Neural crest cell (in vitro differentiated cells): ENCODE data around the gene KCNMB3. TPM values are rescaled to one million over a fixed set of nuclear protein-coding genes. Genes with fewer than 3 reads are reported as not detected.
"Not testable (repeated sequence)": the region's sequence is repeated elsewhere in the genome, so short reads cannot be mapped to it uniquely, and the experiment has no call there.

Experiments
- DNase-seq: peaks from one replicate; pipeline ENCODE4 v3.0.0; 2021; ENCODE audit warnings: low read depth, mixed read lengths, low spot score
- H3K27ac Mint-ChIP-seq: one replicate; pipeline ENCODE4 v1.8.0; 2021; ENCODE audit warnings: mild to moderate bottlenecking, mixed read lengths; ENCODE audit not compliant: unreplicated experiment
- H3K27me3 Mint-ChIP-seq: 2 replicates; pipeline ENCODE4 v1.8.0; 2021; ENCODE audit warnings: low read depth, mild to moderate bottlenecking, mixed read lengths
- H3K36me3 Mint-ChIP-seq: 2 replicates; pipeline ENCODE4 v1.8.0; 2021; ENCODE audit warnings: low read depth, mild to moderate bottlenecking, mixed read lengths
- H3K4me1 Mint-ChIP-seq: 2 replicates; pipeline ENCODE4 v1.8.0; 2021; ENCODE audit warnings: mixed read lengths
- H3K4me3 Mint-ChIP-seq: one replicate; pipeline ENCODE4 v1.8.0; 2021; ENCODE audit warnings: mild to moderate bottlenecking, mixed read lengths
- H3K9me3 Mint-ChIP-seq: 2 replicates; pipeline ENCODE4 v1.8.0; 2021; ENCODE audit warnings: mixed read lengths
- total RNA-seq: library from RNA; stranded (reverse); gene quantifications from 2 replicates; pipeline ENCODE4 v1.2.1, GENCODE V29; 2021
- TF ChIP-seq, protein P1 (sequence below): fragments of 200-600 bp; sonication (generic); conservative IDR thresholded peaks from 2 replicates; pipeline ENCODE4 v1.5.0; 2021; ENCODE audit warnings: antibody characterized with exemption, mild to moderate bottlenecking

The KCNMB3 gene
- total RNA-seq, 1 donor from 2014 or later = 3.1 TPM

DNA sequence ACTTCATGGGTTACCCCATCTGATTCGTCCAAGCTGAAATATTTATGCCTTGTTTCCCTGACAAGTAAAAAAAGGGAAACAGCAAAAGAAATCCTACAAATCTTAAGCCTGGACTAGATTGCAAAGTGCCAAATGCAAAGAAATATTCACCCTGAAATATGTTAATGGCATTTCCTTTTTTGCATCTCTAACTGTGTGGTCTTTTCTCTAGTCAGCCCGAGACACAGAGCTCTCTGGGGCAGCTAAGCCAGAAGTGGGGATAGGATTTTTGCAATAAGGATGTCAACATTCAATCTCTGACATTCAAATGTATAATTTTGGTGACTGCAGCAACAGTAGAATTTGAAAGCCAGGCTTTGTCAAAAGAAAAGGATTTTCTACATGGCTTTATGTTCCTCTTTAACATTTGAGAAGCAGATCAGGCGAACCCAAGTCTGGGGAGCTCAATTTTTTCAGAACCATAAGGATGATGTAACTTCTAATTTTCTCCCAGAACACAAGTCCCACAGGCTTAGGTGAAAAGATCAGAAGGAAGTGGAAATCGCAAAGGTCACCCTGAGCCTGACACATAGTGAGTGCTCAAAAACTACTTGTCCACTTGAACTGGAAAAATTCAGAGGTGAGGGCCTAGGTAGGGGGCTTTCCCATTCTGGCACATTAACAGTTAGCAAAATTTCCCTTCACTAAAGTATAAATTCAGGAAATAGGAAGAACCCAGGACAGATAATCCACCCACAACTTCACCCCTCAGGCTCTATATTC, 28.2 kb upstream of the KCNMB3 start:
- H3K27me3 Mint-ChIP-seq = no peaks in the 10 kb centered on the region
- TF ChIP-seq, protein P1, sequence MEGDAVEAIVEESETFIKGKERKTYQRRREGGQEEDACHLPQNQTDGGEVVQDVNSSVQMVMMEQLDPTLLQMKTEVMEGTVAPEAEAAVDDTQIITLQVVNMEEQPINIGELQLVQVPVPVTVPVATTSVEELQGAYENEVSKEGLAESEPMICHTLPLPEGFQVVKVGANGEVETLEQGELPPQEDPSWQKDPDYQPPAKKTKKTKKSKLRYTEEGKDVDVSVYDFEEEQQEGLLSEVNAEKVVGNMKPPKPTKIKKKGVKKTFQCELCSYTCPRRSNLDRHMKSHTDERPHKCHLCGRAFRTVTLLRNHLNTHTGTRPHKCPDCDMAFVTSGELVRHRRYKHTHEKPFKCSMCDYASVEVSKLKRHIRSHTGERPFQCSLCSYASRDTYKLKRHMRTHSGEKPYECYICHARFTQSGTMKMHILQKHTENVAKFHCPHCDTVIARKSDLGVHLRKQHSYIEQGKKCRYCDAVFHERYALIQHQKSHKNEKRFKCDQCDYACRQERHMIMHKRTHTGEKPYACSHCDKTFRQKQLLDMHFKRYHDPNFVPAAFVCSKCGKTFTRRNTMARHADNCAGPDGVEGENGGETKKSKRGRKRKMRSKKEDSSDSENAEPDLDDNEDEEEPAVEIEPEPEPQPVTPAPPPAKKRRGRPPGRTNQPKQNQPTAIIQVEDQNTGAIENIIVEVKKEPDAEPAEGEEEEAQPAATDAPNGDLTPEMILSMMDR = no peak
- peaks cover 3% of the 10 kb centered on the region for H3K9me3 Mint-ChIP-seq
- DNase-seq = no peak
- no peaks in the 10 kb centered on the region for H3K4me1 Mint-ChIP-seq
- no peak overlapping the region for H3K4me3 Mint-ChIP-seq
- no peaks in the 10 kb centered on the region for H3K36me3 Mint-ChIP-seq
- no peak overlapping the region for H3K27ac Mint-ChIP-seq

DNA sequence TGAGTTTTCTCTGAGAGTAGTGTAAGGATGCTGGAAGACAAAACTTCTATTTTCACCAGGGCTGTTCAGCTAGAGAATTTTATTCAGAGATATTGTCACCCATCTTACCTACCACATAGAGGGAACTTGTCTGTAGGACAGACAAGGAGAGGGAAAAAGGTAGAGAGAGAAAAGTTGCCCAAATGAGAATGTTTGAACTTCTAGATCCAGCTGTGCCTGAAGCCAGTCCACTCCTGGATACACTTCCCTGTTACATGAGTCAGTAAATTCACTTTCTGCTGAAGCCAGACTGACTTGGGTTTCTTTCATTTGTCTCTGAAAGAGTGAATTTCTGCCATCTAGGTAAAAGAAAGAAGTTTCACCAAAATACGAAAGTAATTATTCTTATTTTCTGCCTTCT, 27.2 kb upstream of the KCNMB3 start:
- Mint-ChIP-seq H3K9me3 (peaks cover 3% of the 10 kb centered on the region), H3K4me3 (no peak overlapping the region), H3K27me3 (no peaks in the 10 kb centered on the region), H3K4me1 (no peaks in the 10 kb centered on the region), H3K36me3 (no peaks in the 10 kb centered on the region), H3K27ac (no peak overlapping the region)
- TF ChIP-seq, protein P1 = no peak
- DNase-seq = no peak

DNA sequence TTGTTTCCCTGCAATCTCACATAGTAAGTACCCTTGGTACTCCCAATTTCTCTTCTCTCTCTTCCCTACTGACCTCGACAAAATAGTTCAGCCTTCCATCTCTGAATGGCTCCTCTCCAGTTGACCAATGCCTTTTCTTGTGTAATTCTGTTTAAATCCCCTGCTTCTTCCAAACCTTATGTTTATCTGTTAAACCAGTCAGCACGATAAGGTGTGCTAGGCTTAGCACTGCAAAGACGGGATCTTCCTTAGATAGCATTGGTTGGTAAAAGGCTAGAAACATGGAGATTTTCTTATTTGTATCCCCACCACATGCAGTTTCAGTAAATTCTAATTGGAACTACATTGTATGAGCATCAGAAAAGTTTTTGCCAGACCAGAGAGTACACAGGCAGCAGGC, 25.8 kb upstream of the KCNMB3 start:
- no peak overlapping the region for H3K4me3 Mint-ChIP-seq
- no peak for DNase-seq
- H3K27ac Mint-ChIP-seq = no peak overlapping the region
- no peaks in the 10 kb centered on the region for H3K27me3 Mint-ChIP-seq
- peaks cover 3% of the 10 kb centered on the region for H3K9me3 Mint-ChIP-seq
- no peaks in the 10 kb centered on the region for H3K4me1 Mint-ChIP-seq
- no peaks in the 10 kb centered on the region for H3K36me3 Mint-ChIP-seq
- TF ChIP-seq, protein P1 = no peak

DNA sequence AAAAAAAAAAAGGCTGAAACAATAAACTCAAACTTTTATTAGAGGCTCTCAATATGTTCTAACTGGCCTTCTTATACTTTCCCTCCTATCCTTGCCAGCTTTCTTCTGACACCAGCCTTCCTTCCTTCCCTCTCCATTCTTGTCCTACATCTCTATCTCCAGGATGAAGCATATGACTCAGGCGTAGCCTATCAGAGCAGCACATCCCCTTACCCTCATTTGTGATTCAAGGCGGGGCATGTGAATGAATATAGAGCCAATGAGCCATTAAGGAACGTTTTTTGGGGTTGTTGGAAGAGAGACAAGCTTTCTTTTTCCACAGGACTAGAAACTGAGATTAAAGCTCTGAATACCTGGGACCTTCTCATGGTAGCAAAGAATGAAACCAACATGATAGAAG, 25.1 kb upstream of the KCNMB3 start:
- H3K4me3 Mint-ChIP-seq = no peak overlapping the region
- peaks cover 3% of the 10 kb centered on the region for H3K9me3 Mint-ChIP-seq
- no peaks in the 10 kb centered on the region for H3K36me3 Mint-ChIP-seq
- H3K27ac Mint-ChIP-seq = no peak overlapping the region
- H3K4me1 Mint-ChIP-seq = no peaks in the 10 kb centered on the region
- TF ChIP-seq, protein P1 = no peak
- no peak for DNase-seq
- no peaks in the 10 kb centered on the region for H3K27me3 Mint-ChIP-seq

DNA sequence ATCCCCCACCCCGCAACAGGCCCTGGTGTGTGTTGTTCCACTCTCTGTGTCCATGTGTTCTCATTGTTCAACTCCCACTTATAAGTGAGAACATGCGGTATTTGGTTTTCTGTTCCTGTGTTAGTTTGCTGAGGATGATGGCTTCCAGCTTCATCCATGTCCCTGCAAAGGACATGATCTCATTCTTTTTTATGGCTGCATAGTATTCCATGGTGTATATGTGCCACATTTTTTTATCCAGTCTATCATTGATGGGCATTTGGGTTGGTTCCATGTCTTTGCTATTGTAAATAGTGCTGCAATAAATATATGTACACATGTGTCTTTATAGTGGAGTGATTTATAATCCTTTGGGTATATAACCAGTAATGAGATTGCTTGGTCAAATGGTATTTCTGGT, 23.5 kb upstream of the KCNMB3 start:
- H3K9me3 Mint-ChIP-seq, H3K4me1 Mint-ChIP-seq, DNase-seq, H3K36me3 Mint-ChIP-seq, H3K27ac Mint-ChIP-seq, H3K27me3 Mint-ChIP-seq, H3K4me3 Mint-ChIP-seq: not testable (repeated sequence)

DNA sequence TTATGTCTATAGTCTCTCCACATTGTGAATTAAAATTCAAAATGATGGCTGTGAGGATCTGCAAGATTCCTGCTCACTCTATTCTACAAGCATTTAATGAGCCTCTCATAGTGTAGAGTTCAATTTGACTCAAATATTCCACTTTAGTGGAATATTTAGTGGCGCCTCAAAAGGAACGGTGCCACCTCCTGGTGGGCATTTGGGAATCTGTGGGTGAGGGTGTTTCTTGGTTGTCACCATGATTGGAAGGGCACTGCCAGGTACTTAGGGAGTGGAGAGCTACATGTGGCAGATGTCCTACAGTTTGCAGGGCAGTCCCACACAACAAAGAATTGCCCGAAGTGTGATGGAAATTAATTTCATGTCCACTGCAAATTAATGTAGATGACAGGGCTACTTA, 21.5 kb upstream of the KCNMB3 start:
- H3K9me3 Mint-ChIP-seq = peaks cover 3% of the 10 kb centered on the region
- no peak overlapping the region for H3K4me3 Mint-ChIP-seq
- DNase-seq = no peak
- TF ChIP-seq, protein P1 = no peak
- no peaks in the 10 kb centered on the region for H3K36me3 Mint-ChIP-seq
- H3K4me1 Mint-ChIP-seq = peaks cover 10% of the 10 kb centered on the region
- H3K27me3 Mint-ChIP-seq = no peaks in the 10 kb centered on the region
- H3K27ac Mint-ChIP-seq = no peak overlapping the region
